EH (cell line): ENCODE measurements around the gene DNMT3A.
A peak's percentile ranks its signal among the peaks of the same experiment; 100 is the strongest.

Experiments
- DNase-seq: peaks from one replicate; pipeline ENCODE4 v3.0.0-alpha.2; 2015; ENCODE audit warnings: low read depth

The DNMT3A gene

GRCh38 chr2:25324905-25325592 lies 16.7 kb downstream of the DNMT3A start:
- peak; percentile 82 for DNase-seq

- no peak for DNase-seq
Observed at GRCh38 chr2:25324251-25324650, 17.5 kb downstream of the DNMT3A start.

GRCh38 chr2:25323610-25324189 lies 18.0 kb downstream of the DNMT3A start:
- DNase-seq: no peak

- DNase-seq: peak; percentile 84
Observed at GRCh38 chr2:25323042-25323514, 18.6 kb downstream of the DNMT3A start.

- DNase-seq: no peak
Observed at GRCh38 chr2:25322312-25322711, 19.4 kb downstream of the DNMT3A start.

GRCh38 chr2:25320077-25320476 lies 21.6 kb downstream of the DNMT3A start:
- peak; percentile 38 for DNase-seq

GRCh38 chr2:25316101-25316500 lies 25.6 kb downstream of the DNMT3A start:
- no peak for DNase-seq

GRCh38 chr2:25315316-25315680 lies 26.4 kb downstream of the DNMT3A start:
- no peak for DNase-seq

GRCh38 chr2:25314514-25315315 lies 27.0 kb downstream of the DNMT3A start:
- DNase-seq: no peak

- DNase-seq: no peak
Observed at GRCh38 chr2:25313711-25314513, 27.8 kb downstream of the DNMT3A start.

- DNase-seq: no peak
Observed at GRCh38 chr2:25312958-25313710, 28.6 kb downstream of the DNMT3A start.

- DNase-seq: no peak
Observed at GRCh38 chr2:25311865-25312575, 29.7 kb downstream of the DNMT3A start.

- no peak for DNase-seq
Observed at GRCh38 chr2:25310965-25311864, 30.5 kb downstream of the DNMT3A start.

GRCh38 chr2:25310709-25310964 lies 31.1 kb downstream of the DNMT3A start:
- DNase-seq: no peak

- peak; percentile 58 for DNase-seq
Observed at GRCh38 chr2:25309402-25309801, 32.3 kb downstream of the DNMT3A start.

- DNase-seq: no peak
Observed at GRCh38 chr2:25308599-25308998, 33.1 kb downstream of the DNMT3A start.

- DNase-seq: no peak
Observed at GRCh38 chr2:25307949-25308557, 33.7 kb downstream of the DNMT3A start.

GRCh38 chr2:25306777-25307368 lies 34.9 kb downstream of the DNMT3A start:
- DNase-seq: no peak

GRCh38 chr2:25305775-25306174 lies 36.0 kb downstream of the DNMT3A start:
- no peak for DNase-seq
